HUES64 (cell line): ENCODE results near the gene USP20.

Experiments
- H3K27ac ChIP-seq: 2 replicates; pipeline ENCODE4 v1.7.0; 2013; ENCODE audit warnings: low read depth, low read length, inconsistent platforms
- H3K27me3 ChIP-seq: 2 replicates; pipeline ENCODE4 v1.6.1; 2013; ENCODE audit warnings: mild to moderate bottlenecking, low read length; ENCODE audit not compliant: insufficient read depth
- H3K36me3 ChIP-seq: 2 replicates; pipeline ENCODE4 v1.6.1; 2013; ENCODE audit warnings: mild to moderate bottlenecking, low read length; ENCODE audit not compliant: insufficient read depth
- H3K4me1 ChIP-seq: 2 replicates; pipeline ENCODE4 v1.6.1; 2013; ENCODE audit warnings: mild to moderate bottlenecking, low read length, moderate library complexity; ENCODE audit not compliant: insufficient read depth
- H3K4me3 ChIP-seq: 2 replicates; pipeline ENCODE4 v1.5.1; 2013; ENCODE audit warnings: mild to moderate bottlenecking, low read length, moderate library complexity
- H3K9ac ChIP-seq: 2 replicates; pipeline ENCODE4 v1.6.1; 2013; ENCODE audit warnings: mild to moderate bottlenecking, low read depth, low read length
- H3K9me3 ChIP-seq: 2 replicates; pipeline ENCODE4 v1.6.1; 2013; ENCODE audit warnings: low read depth, low read length; ENCODE audit not compliant: insufficient read depth
- WGBS: fragments of 150-250, 120-280 bp; methylation state at CpG from one replicate; pipeline ENCODE4 v1.1.7; 2013; ENCODE audit warnings: missing lambda C conversion rate; 5-methylcytosine and 5-hydroxymethylcytosine counted together

Gene USP20

GRCh38 chr9:129839324-129840023, 4.2 kb downstream of the USP20 start:
- H3K4me1 ChIP-seq = peaks cover 12% of the 10 kb centered on the region
- H3K27ac ChIP-seq = no peak overlapping the region
- no peaks in the 10 kb centered on the region for H3K36me3 ChIP-seq
- 73% methylated on average over 10 of the region's 10 CpGs for WGBS
- no peaks in the 10 kb centered on the region for H3K27me3 ChIP-seq
- no peak overlapping the region for H3K9ac ChIP-seq
- H3K9me3 ChIP-seq = no peaks in the 10 kb centered on the region
- no peak overlapping the region for H3K4me3 ChIP-seq

DNA sequence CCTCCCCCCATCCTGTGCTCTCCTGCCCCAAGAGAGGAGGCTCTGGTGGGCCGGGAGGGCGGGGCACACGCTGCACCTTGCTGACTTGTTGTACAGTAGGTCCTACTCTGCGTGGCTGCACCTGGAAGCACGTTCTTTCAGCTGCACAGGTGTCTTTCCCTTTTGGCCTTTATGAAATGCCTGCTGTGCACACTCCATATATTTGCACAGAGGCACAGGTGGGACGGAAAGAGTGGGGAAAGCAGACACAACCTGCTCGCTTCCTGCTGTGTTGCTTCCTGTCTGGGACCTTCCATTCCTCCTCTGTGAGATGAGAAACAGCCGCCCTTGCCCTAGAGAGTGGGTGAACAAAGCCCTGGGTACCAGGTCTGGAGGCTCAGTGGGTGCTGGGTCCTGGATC, 4.8 kb downstream of the USP20 start:
- Histone ChIP-seq H3K36me3 (no peaks in the 10 kb centered on the region), H3K27me3 (no peaks in the 10 kb centered on the region), H3K9ac (no peak overlapping the region), H3K4me3 (no peak overlapping the region), H3K9me3 (no peaks in the 10 kb centered on the region), H3K27ac (no peak overlapping the region), H3K4me1 (peaks cover 12% of the 10 kb centered on the region)
- WGBS = 89% methylated on average over 8 of the region's 8 CpGs

DNA sequence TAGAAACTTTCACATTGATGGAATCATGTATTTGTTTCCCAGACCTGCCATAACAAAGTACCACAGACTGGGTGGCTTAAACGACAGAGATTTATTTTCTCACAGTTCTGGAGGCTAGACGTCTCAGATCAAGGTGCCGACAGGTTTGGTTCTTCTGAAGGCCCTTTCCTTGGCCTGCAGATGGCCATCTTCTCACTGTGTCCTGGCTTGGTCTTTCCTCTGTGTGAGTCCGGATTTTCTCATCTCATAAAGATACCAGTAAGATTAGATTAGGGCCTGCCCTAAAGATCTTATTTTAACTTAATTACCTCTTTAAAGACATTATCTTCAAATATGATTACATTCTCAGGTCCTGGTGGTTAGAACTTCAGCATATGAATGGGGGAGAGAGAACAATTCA, 5.8 kb downstream of the USP20 start:
- 86% methylated on average over 4 of the region's 4 CpGs for WGBS

DNA sequence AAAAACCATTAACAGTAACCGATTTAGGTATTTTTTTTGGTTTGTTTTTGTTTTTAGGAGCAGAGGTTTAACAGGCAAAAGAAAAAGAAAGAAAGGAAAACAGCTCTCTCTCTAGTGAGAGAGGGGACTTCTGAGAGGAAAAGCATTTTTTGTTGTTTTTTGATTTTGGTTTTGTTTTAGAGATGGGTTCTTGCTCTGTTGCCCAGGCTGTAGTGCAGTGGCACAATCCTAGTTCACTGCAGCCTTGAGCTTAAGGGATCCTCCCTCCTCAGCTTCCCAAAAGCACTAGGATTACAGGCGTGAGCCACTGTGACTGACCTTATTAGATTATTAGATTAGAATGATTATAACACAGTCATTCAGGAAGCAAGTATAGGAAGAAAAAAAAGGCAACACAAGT, 10.1 kb downstream of the USP20 start:
- Histone ChIP-seq H3K9ac (no peak overlapping the region), H3K27me3 (no peaks in the 10 kb centered on the region), H3K4me1 (no peaks in the 10 kb centered on the region), H3K36me3 (0 out of 2 replicates have a peak, but pooled peaks cover 3% of the 10 kb centered on the region), H3K9me3 (no peaks in the 10 kb centered on the region), H3K27ac (no peak overlapping the region), H3K4me3 (no peak overlapping the region)
- WGBS = 100% methylated on average over 1 of the region's 2 CpGs

More for the DNA sequence above, 5.8 kb downstream of the USP20 start:
- H3K36me3 ChIP-seq = no peaks in the 10 kb centered on the region
- H3K4me1 ChIP-seq = peaks cover 12% of the 10 kb centered on the region
- no peak overlapping the region for H3K27ac ChIP-seq
- H3K9ac ChIP-seq = no peak overlapping the region
- no peak overlapping the region for H3K4me3 ChIP-seq
- H3K27me3 ChIP-seq = no peaks in the 10 kb centered on the region
- no peaks in the 10 kb centered on the region for H3K9me3 ChIP-seq

GRCh38 chr9:129848712-129849441, 13.6 kb downstream of the USP20 start:
- whole genome bisulfite sequencing = 91% methylated on average over 4 of the region's 4 CpGs
- H3K4me3 ChIP-seq = no peak overlapping the region
- peak overlapping the region; percentile 14; the same call in 1 of the 2 replicates for H3K9ac ChIP-seq
- no peaks in the 10 kb centered on the region for H3K27me3 ChIP-seq
- H3K4me1 ChIP-seq = no peaks in the 10 kb centered on the region
- peaks cover 20% of the 10 kb centered on the region for H3K36me3 ChIP-seq
- H3K9me3 ChIP-seq = no peaks in the 10 kb centered on the region
- no peak overlapping the region for H3K27ac ChIP-seq

DNA sequence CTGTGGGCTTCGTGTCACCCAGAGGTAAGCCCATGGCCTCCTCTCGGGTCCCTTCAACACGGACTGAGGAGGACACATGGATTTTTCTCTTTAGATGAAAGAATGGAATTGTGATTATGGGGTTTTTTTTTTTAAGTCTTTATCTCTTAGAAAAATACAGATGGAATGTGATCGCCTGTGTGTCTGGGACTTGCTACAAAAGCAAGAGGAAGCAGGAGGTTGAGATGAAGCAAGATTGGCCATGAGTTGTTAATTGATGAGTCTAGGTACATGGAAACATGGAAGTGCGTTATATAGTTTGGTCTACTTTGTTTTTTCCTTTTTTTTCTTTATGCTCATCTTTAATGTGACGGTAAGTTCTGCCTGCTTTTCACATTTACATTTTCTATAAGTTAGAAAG, 14.6 kb downstream of the USP20 start:
- H3K4me1 ChIP-seq = no peaks in the 10 kb centered on the region
- no peaks in the 10 kb centered on the region for H3K27me3 ChIP-seq
- H3K4me3 ChIP-seq = no peak overlapping the region
- H3K36me3 ChIP-seq = peaks cover 30% of the 10 kb centered on the region
- H3K9me3 ChIP-seq = no peaks in the 10 kb centered on the region
- H3K27ac ChIP-seq = no peak overlapping the region
- H3K9ac ChIP-seq = no peak overlapping the region
- WGBS = 96% methylated on average over 6 of the region's 6 CpGs

DNA sequence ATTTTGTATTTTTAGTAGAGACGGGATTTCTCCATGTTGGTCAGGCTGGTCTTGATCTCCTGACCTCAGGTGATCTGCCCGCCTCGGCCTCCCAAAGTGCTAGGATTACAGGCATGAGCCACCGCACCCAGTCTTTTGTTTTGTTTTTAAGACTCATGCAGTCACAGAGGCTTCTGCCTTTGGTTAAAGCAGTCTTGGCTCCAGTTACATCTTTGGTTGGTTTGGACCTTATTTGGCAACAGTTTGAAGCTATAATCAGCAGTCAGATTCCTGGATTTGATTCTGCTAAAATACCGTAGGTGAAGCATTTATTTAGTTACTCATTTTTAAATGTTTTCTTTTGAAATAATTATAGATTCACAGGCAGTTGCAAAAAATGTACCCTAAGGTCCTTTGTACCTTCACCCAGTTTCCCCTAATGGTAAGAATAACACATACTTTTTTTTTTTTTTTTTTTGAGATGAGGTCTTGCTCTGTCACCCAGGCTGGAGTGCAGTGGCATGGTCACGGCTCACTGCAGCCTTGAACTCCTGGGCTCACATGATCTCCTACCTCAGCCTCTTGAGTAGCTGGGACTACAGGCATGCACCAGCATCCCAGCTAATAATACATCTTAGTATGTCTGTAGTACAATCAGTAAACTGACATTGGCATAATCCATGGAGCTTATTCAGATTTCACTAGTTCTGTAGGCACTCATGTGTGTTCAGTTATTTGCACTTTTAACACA, 15.7 kb downstream of the USP20 start:
- H3K36me3 ChIP-seq = peaks cover 33% of the 10 kb centered on the region
- H3K4me3 ChIP-seq = no peak overlapping the region
- H3K9me3 ChIP-seq = no peaks in the 10 kb centered on the region
- no peaks in the 10 kb centered on the region for H3K4me1 ChIP-seq
- no peak overlapping the region for H3K27ac ChIP-seq
- 92% methylated on average over 5 of the region's 6 CpGs for WGBS
- no peak overlapping the region for H3K9ac ChIP-seq
- no peaks in the 10 kb centered on the region for H3K27me3 ChIP-seq

- Histone ChIP-seq H3K9me3 (no peaks in the 10 kb centered on the region), H3K4me1 (no peaks in the 10 kb centered on the region), H3K4me3 (no peak overlapping the region), H3K36me3 (peaks cover 33% of the 10 kb centered on the region), H3K27me3 (no peaks in the 10 kb centered on the region), H3K9ac (no peak overlapping the region), H3K27ac (no peak overlapping the region)
- 85% methylated on average over 5 of the region's 5 CpGs for WGBS
These were observed 16.6 kb downstream of the USP20 start for GRCh38 chr9:129851821-129852220.

GRCh38 chr9:129852579-129852978, 17.3 kb downstream of the USP20 start:
- Histone ChIP-seq H3K36me3 (peaks cover 33% of the 10 kb centered on the region), H3K27me3 (no peaks in the 10 kb centered on the region), H3K9me3 (no peaks in the 10 kb centered on the region), H3K27ac (no peak overlapping the region), H3K4me1 (no peaks in the 10 kb centered on the region), H3K9ac (no peak overlapping the region), H3K4me3 (no peak overlapping the region)
- 81% methylated on average over 5 of the region's 5 CpGs for WGBS

GRCh38 chr9:129853614-129854013, 18.4 kb downstream of the USP20 start:
- no peaks in the 10 kb centered on the region for H3K4me1 ChIP-seq
- H3K27me3 ChIP-seq = no peaks in the 10 kb centered on the region
- WGBS = 58% methylated on average over 3 of the region's 3 CpGs
- no peak overlapping the region for H3K9ac ChIP-seq
- no peaks in the 10 kb centered on the region for H3K9me3 ChIP-seq
- no peak overlapping the region for H3K4me3 ChIP-seq
- H3K27ac ChIP-seq = no peak overlapping the region
- H3K36me3 ChIP-seq = peaks cover 33% of the 10 kb centered on the region

DNA sequence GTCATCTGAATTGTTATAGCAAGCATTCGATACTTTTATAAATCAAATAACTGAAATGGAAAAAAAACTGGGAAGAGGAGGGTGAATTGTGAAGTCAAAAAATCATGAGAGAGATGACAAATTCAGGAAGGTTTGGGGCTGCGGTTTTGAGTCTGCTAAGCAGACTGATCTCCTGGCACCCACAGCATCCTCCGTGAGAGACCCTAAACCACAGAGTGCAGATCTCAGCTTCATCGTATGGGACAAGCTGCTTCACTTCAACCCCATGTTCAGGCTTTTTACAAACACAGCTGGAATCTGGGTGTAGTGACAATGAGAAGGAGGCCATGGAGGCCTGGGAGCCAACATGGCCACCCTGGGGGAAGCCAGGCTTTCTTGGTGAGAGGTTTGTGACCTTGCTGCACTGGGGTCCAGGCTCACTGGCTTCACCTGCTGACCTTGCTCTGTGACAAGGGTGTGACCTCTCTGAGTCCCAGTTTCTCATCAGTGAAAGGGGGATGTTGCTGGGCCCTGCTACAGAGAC, 19.4 kb downstream of the USP20 start:
- Histone ChIP-seq H3K36me3 (peaks cover 33% of the 10 kb centered on the region), H3K27ac (no peak overlapping the region), H3K4me3 (no peak overlapping the region), H3K9ac (no peak overlapping the region), H3K9me3 (no peaks in the 10 kb centered on the region), H3K4me1 (no peaks in the 10 kb centered on the region), H3K27me3 (no peaks in the 10 kb centered on the region)
- WGBS = 98% methylated on average over 3 of the region's 4 CpGs
